ENCODE data around the gene RAB26. TPM values are rescaled to one million over a fixed set of nuclear protein-coding genes. Genes with fewer than 3 reads are reported as not detected.

The RAB26 gene
- total RNA-seq, 1 experiment from 2014 or later: 10.8 TPM

GRCh38 chr16:2180461-2180860 is 32.0 kb downstream of the RAB26 start:
- intact Hi-C loops (cut with micrococcal nuclease; ENCODE audit: unreplicated experiment): no loop called here
- no peak for TF ChIP-seq CTCF (IDR thresholded peaks at IDR 0.05; ENCODE audit: unreplicated experiment)
- CTCF ChIA-PET: no interaction called here
- Mint-ChIP-seq H3K4me1 (ENCODE audit: low read depth, unreplicated experiment) (peaks cover 14% of the 10 kb centered on the region), H3K27me3 (ENCODE audit: unreplicated experiment) (peaks cover 17% of the 10 kb centered on the region), H3K4me3 (ENCODE audit: low read depth, unreplicated experiment) (no peak overlapping the region), H3K9me3 (ENCODE audit: low read depth, unreplicated experiment) (no peaks in the 10 kb centered on the region), H3K36me3 (ENCODE audit: insufficient read depth, unreplicated experiment) (peaks cover 71% of the 10 kb centered on the region), H3K27ac (ENCODE audit: unreplicated experiment) (no peak overlapping the region)
- no TSS peak for BruUV-seq (replicated peaks)
- DNase-seq: no peak

- BruUV-seq (replicated peaks): no TSS peak
- no peaks in the 10 kb centered on the region for H3K9me3 Mint-ChIP-seq (ENCODE audit: low read depth, unreplicated experiment)
- no peak for TF ChIP-seq CTCF (IDR thresholded peaks at IDR 0.05; ENCODE audit: unreplicated experiment)
- no peak overlapping the region for H3K4me3 Mint-ChIP-seq (ENCODE audit: low read depth, unreplicated experiment)
- H3K27me3 Mint-ChIP-seq (ENCODE audit: unreplicated experiment): peaks cover 25% of the 10 kb centered on the region
- DNase-seq: no peak
- H3K27ac Mint-ChIP-seq (ENCODE audit: unreplicated experiment): no peak overlapping the region
- H3K4me1 Mint-ChIP-seq (ENCODE audit: low read depth, unreplicated experiment): peaks cover 14% of the 10 kb centered on the region
- CTCF ChIA-PET: no interaction called here
- intact Hi-C loops (cut with micrococcal nuclease; ENCODE audit: unreplicated experiment): no loop called here
- peaks cover 68% of the 10 kb centered on the region for H3K36me3 Mint-ChIP-seq (ENCODE audit: insufficient read depth, unreplicated experiment)
Observed at GRCh38 chr16:2180962-2181923, 32.8 kb downstream of the RAB26 start.

- intact Hi-C loops (cut with micrococcal nuclease; ENCODE audit: unreplicated experiment): no loop called here
- Mint-ChIP-seq H3K4me3 (ENCODE audit: low read depth, unreplicated experiment) (no peak overlapping the region), H3K9me3 (ENCODE audit: low read depth, unreplicated experiment) (no peaks in the 10 kb centered on the region), H3K27ac (ENCODE audit: unreplicated experiment) (no peak overlapping the region), H3K27me3 (ENCODE audit: unreplicated experiment) (peaks cover 31% of the 10 kb centered on the region), H3K4me1 (ENCODE audit: low read depth, unreplicated experiment) (peaks cover 14% of the 10 kb centered on the region), H3K36me3 (ENCODE audit: insufficient read depth, unreplicated experiment) (peaks cover 62% of the 10 kb centered on the region)
- no TSS peak for BruUV-seq (replicated peaks)
- DNase-seq: no peak
- TF ChIP-seq CTCF (IDR thresholded peaks at IDR 0.05; ENCODE audit: unreplicated experiment): no peak
- CTCF ChIA-PET: no interaction called here
Observed at GRCh38 chr16:2181952-2182351, 33.5 kb downstream of the RAB26 start.

GRCh38 chr16:2183671-2184070 is 35.2 kb downstream of the RAB26 start:
- CTCF ChIA-PET: no interaction called here
- Mint-ChIP-seq H3K36me3 (ENCODE audit: insufficient read depth, unreplicated experiment) (peaks cover 49% of the 10 kb centered on the region), H3K4me3 (ENCODE audit: low read depth, unreplicated experiment) (no peak overlapping the region), H3K27me3 (ENCODE audit: unreplicated experiment) (peaks cover 31% of the 10 kb centered on the region), H3K27ac (ENCODE audit: unreplicated experiment) (no peak overlapping the region), H3K9me3 (ENCODE audit: low read depth, unreplicated experiment) (no peaks in the 10 kb centered on the region), H3K4me1 (ENCODE audit: low read depth, unreplicated experiment) (peaks cover 14% of the 10 kb centered on the region)
- no peak for TF ChIP-seq CTCF (IDR thresholded peaks at IDR 0.05; ENCODE audit: unreplicated experiment)
- no TSS peak for BruUV-seq (replicated peaks)
- no peak for DNase-seq
- intact Hi-C loops (cut with micrococcal nuclease; ENCODE audit: unreplicated experiment): no loop called here

Measured in Calu3 (cell line).